ENCODE results near the gene CGNL1.

- no peak for TF ChIP-seq CTCF (IDR thresholded peaks at IDR 0.05)
- TF ChIP-seq POLR2A (IDR thresholded peaks at IDR 0.05) = no peak
Measured at GRCh38 chr15:57380854-57381253, 4.5 kb downstream of the CGNL1 start.

Data from lower leg skin (tissue), 3 donors.